Measurements from ENCODE around the gene CCDC124. TPM values are rescaled to one million over a fixed set of nuclear protein-coding genes. Genes with fewer than 3 reads are reported as not detected.

Gene CCDC124
- total RNA-seq, 2 donors from 2014 or later: 56.7 to 65.5 TPM

DNA sequence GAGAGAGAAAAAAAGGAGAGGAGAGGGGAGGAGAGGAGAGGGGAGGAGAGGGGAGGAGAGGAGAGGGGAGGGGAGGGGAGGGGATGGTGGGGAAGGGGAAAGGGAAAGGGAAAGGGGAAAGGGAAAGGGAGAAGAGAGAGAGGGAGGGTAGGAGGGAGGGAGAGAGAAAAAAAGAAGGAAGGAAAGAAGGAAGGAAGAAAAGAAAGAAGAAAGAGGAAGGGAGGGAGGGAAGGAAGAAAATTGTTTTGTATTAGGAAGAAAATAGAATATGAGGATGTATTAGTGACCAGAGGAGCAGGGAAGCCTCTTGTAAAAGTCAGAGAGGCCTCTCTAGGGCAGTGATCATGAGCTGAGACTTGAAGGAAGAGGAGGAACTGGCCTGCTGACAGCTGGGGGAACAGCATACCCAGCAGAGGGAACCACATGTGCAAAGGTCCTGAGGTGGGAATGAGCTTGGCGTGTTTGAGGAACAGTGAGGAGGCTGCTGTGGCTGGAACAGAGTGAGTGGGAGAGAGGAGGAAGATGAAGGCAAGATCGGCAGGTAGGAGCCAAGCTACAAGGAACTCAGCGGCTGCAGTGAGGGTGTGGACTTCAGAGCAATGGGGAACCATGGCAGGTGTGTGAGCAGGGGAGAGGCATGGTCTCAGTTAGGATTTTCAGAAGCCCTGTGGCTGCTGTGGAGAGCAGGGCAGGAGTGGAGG, 24.5 kb downstream of the CCDC124 start:
- Histone ChIP-seq H3K4me3 (no peak overlapping the region), H3K27ac (no peak overlapping the region), H3K36me3 (no peaks in the 10 kb centered on the region), H3K4me1 (peaks cover 0 to 4% of the 10 kb centered on the region in 2 donors), H3K27me3 (peaks cover 9 to 23% of the 10 kb centered on the region in 2 donors), H3K9me3 (no peaks in the 10 kb centered on the region)
- no peak for DNase-seq (ENCODE audit: low spot score)
- TF ChIP-seq, protein P1, sequence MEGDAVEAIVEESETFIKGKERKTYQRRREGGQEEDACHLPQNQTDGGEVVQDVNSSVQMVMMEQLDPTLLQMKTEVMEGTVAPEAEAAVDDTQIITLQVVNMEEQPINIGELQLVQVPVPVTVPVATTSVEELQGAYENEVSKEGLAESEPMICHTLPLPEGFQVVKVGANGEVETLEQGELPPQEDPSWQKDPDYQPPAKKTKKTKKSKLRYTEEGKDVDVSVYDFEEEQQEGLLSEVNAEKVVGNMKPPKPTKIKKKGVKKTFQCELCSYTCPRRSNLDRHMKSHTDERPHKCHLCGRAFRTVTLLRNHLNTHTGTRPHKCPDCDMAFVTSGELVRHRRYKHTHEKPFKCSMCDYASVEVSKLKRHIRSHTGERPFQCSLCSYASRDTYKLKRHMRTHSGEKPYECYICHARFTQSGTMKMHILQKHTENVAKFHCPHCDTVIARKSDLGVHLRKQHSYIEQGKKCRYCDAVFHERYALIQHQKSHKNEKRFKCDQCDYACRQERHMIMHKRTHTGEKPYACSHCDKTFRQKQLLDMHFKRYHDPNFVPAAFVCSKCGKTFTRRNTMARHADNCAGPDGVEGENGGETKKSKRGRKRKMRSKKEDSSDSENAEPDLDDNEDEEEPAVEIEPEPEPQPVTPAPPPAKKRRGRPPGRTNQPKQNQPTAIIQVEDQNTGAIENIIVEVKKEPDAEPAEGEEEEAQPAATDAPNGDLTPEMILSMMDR (IDR thresholded peaks at IDR 0.05): no peak

DNA sequence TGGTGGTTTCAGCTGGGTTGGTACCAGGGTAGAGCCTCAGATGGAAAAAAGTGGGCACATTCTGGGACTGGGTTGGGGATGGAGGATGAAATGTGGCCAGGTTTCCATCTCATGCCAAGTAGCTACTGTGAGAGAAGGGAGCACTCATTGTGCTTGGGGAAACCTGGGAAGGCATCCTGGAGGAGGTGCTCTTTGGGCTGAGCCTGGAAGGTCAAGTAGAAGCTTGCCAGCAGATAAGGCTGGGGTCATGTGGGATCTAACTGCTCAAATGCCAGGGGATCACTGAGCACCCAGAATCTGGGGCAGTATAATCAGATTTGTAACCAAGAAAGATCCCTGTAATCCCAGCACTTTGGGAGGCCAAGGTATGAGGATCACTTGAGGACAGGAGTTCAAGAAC, 25.1 kb downstream of the CCDC124 start:
- H3K27ac ChIP-seq: no peak overlapping the region
- no peaks in the 10 kb centered on the region for H3K4me1 ChIP-seq
- peaks cover 8 to 18% of the 10 kb centered on the region in 2 donors for H3K27me3 ChIP-seq
- DNase-seq (ENCODE audit: low spot score): no peak
- H3K4me3 ChIP-seq: no peak overlapping the region
- no peaks in the 10 kb centered on the region for H3K36me3 ChIP-seq
- no peaks in the 10 kb centered on the region for H3K9me3 ChIP-seq
- TF ChIP-seq, protein P1 (IDR thresholded peaks at IDR 0.05): no peak

GRCh38 chr19:17963936-17964691, 31.3 kb downstream of the CCDC124 start:
- no peaks in the 10 kb centered on the region for H3K36me3 ChIP-seq

DNA sequence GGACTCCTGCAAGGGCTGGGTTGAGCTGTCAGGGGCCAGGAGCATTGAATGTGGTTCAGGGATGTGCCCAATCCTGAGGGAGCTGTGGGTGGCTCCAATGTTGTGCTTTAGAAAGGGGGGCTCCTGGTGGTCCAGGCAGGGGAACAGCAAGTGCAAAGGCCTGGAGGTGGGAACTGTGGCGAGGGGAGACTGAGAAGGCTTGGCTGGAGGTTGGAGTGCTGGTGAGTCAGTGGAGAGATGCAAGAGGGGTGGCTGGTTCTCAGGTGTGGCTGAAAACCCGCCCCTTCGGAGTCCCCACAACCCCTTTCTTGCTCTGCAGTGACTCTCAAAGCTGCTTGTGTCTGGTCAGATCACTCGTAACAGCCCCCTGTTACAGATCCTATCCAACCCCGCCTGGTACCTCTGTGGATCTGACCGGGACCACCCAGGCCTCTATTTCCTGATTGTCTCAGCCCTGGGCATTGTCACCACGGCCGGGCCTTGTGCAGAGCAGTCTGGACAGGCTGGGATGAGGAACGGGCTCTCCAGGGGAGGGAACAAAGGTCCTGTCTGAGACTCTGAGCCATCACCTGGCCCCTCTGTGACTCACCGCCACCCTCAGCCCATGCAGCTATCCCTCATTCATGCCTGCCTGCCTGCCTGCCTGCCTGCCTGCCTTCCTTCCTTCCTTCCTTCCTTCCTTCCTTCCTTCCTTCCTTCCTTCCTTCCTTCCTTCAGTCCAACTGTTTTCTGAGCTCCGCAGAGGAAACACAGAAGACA, 32.7 kb downstream of the CCDC124 start:
- no peak overlapping the region for H3K27ac ChIP-seq
- no peak overlapping the region for H3K4me3 ChIP-seq
- H3K4me1 ChIP-seq: peaks cover 0 to 6% of the 10 kb centered on the region in 2 donors
- H3K9me3 ChIP-seq: no peaks in the 10 kb centered on the region
- no peak for DNase-seq (ENCODE audit: low spot score)
- TF ChIP-seq, protein P1 (IDR thresholded peaks at IDR 0.05): no peak
- H3K27me3 ChIP-seq: peaks cover 0 to 4% of the 10 kb centered on the region in 2 donors
- no peaks in the 10 kb centered on the region for H3K36me3 ChIP-seq

More at GRCh38 chr19:17963936-17964691, 31.3 kb downstream of the CCDC124 start:
- Histone ChIP-seq H3K4me3 (no peak overlapping the region), H3K4me1 (peaks cover 0 to 6% of the 10 kb centered on the region in 2 donors), H3K27me3 (peaks cover 0 to 4% of the 10 kb centered on the region in 2 donors), H3K9me3 (no peaks in the 10 kb centered on the region), H3K27ac (no peak overlapping the region)
- TF ChIP-seq, protein P1 (IDR thresholded peaks at IDR 0.05): no peak
- no peak for DNase-seq (ENCODE audit: low spot score)

- Histone ChIP-seq H3K4me1 (peaks cover 0 to 6% of the 10 kb centered on the region in 2 donors), H3K9me3 (no peaks in the 10 kb centered on the region), H3K27ac (no peak overlapping the region), H3K27me3 (peaks cover 0 to 4% of the 10 kb centered on the region in 2 donors), H3K36me3 (no peaks in the 10 kb centered on the region), H3K4me3 (no peak overlapping the region)
- no peak for DNase-seq (ENCODE audit: low spot score)
- TF ChIP-seq, protein P1 (IDR thresholded peaks at IDR 0.05): no peak
These were observed 33.3 kb downstream of the CCDC124 start for GRCh38 chr19:17966129-17966483.

Measured in right atrium auricular region (tissue), 2 donors.